ENCODE data around the gene WDFY4. TPM values are rescaled to one million over a fixed set of nuclear protein-coding genes. Genes with fewer than 3 reads are reported as not detected.

Gene WDFY4
- polyA plus RNA-seq, 1 donor from 2014 or later = not detected

DNA sequence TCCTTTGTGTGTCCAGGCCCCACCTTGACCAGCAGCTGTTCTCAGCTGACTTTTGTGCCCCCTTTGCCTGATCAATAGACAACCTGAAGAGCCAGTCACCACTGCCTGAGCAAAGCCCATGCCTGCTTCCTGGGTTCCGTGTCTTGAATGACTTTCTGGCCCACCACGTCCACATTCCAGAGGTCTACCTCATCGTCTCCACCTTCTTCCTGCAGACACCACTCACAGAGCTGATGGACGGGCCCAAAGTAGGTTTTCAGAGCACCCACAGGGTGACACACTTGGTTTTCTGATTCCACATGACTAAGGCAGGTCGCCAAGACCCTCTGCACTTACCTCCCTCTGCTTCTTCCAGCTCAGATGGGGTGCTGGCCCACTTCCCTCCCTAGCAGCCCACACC lies 126.8 kb downstream of the WDFY4 start:
- Histone ChIP-seq H3K9me3 (ENCODE audit: low read length) (no peaks in the 10 kb centered on the region), H3K36me3 (ENCODE audit: insufficient read depth, low read length) (no peaks in the 10 kb centered on the region), H3K9me2 (ENCODE audit: insufficient read depth, low read length) (no peaks in the 10 kb centered on the region), H4K20me1 (ENCODE audit: insufficient read depth) (no peaks in the 10 kb centered on the region), H3K4me2 (ENCODE audit: low read length) (no peak overlapping the region), H3K9ac (ENCODE audit: low read length) (no peak overlapping the region), H3K27ac (ENCODE audit: low read length) (no peak overlapping the region), H2AFZ (ENCODE audit: low read depth, low read length) (no peak overlapping the region), H3K27me3 (ENCODE audit: insufficient read depth, low read depth, low read length) (no peaks in the 10 kb centered on the region), H3K79me2 (replicated peaks; ENCODE audit: insufficient read depth, low read length) (no peaks in the 10 kb centered on the region), H3K4me3 (ENCODE audit: low read length) (no peak overlapping the region), H3F3A (ENCODE audit: insufficient read depth, low read length, poor library complexity, severe bottlenecking) (no peaks in the 10 kb centered on the region)
- TF ChIP-seq CTCF (IDR thresholded peaks at IDR 0.05; ENCODE audit: poor library complexity, severe bottlenecking) (no peak), MXI1 (conservative IDR thresholded peaks at IDR 0.05; ENCODE audit: poor library complexity, severe bottlenecking) (no peak), RAD21 (conservative IDR thresholded peaks at IDR 0.05) (no peak)

GRCh38 chr10:48811917-48812316 lies 127.2 kb downstream of the WDFY4 start:
- Histone ChIP-seq H3F3A (ENCODE audit: insufficient read depth, low read length, poor library complexity, severe bottlenecking) (no peaks in the 10 kb centered on the region), H3K79me2 (replicated peaks; ENCODE audit: insufficient read depth, low read length) (no peaks in the 10 kb centered on the region), H2AFZ (ENCODE audit: low read depth, low read length) (no peak overlapping the region), H3K27me3 (ENCODE audit: insufficient read depth, low read depth, low read length) (no peaks in the 10 kb centered on the region), H3K9ac (ENCODE audit: low read length) (no peak overlapping the region), H3K4me3 (ENCODE audit: low read length) (no peak overlapping the region), H4K20me1 (ENCODE audit: insufficient read depth) (no peaks in the 10 kb centered on the region), H3K4me2 (ENCODE audit: low read length) (no peak overlapping the region), H3K9me3 (ENCODE audit: low read length) (no peaks in the 10 kb centered on the region), H3K9me2 (ENCODE audit: insufficient read depth, low read length) (no peaks in the 10 kb centered on the region), H3K27ac (ENCODE audit: low read length) (no peak overlapping the region), H3K36me3 (ENCODE audit: insufficient read depth, low read length) (no peaks in the 10 kb centered on the region)
- TF ChIP-seq REST (IDR thresholded peaks at IDR 0.05; ENCODE audit: borderline replicate concordance) (no peak), TAF1 (IDR thresholded peaks at IDR 0.05; ENCODE audit: low read depth) (no peak), EP300 (conservative IDR thresholded peaks at IDR 0.05; ENCODE audit: poor library complexity, severe bottlenecking) (no peak), EZH2 (IDR thresholded peaks at IDR 0.05; ENCODE audit: borderline replicate concordance, insufficient read depth, low read length, poor library complexity, severe bottlenecking) (no peak), POLR2AphosphoS5 (IDR thresholded peaks at IDR 0.05) (no peak), CTCF (IDR thresholded peaks at IDR 0.05; ENCODE audit: poor library complexity, severe bottlenecking) (no peak)
